GM12874 (cell line): Measurements from ENCODE around the gene CORO2B.

Experiments
- CTCF ChIP-seq: IDR thresholded peaks from 2 replicates; pipeline ENCODE4 v1.5.1; 2011; ENCODE audit warnings: low read depth, mild to moderate bottlenecking, control low read depth, low read length, moderate library complexity; ENCODE audit not compliant: insufficient read depth

Gene CORO2B

GRCh38 chr15:68623301-68623892 is 44.6 kb downstream of the CORO2B start:
- no peak for TF ChIP-seq CTCF

- no peak for TF ChIP-seq CTCF
Measured at GRCh38 chr15:68625853-68626252, 47.1 kb downstream of the CORO2B start.

- no peak for TF ChIP-seq CTCF
Measured at GRCh38 chr15:68626283-68626682, 47.5 kb downstream of the CORO2B start.

- TF ChIP-seq CTCF: no peak
Measured at GRCh38 chr15:68626739-68627138, 47.9 kb downstream of the CORO2B start.

GRCh38 chr15:68627476-68627875 is 48.7 kb downstream of the CORO2B start:
- TF ChIP-seq CTCF: no peak

- no peak for TF ChIP-seq CTCF
Measured at GRCh38 chr15:68627995-68628394, 49.2 kb downstream of the CORO2B start.

GRCh38 chr15:68629519-68630210 is 50.9 kb downstream of the CORO2B start:
- TF ChIP-seq CTCF: no peak

- no peak for TF ChIP-seq CTCF
Measured at GRCh38 chr15:68630211-68630555, 51.4 kb downstream of the CORO2B start.
